GM21529 (cell line): Measurements from ENCODE around the gene AP2A1.

Experiments
- ATAC-seq: cut with Tn5 transposase; IDR thresholded peaks from one replicate; pipeline ENCODE4 v1.9.1; 2021; ENCODE audit not compliant: unreplicated experiment

AP2A1 gene

DNA sequence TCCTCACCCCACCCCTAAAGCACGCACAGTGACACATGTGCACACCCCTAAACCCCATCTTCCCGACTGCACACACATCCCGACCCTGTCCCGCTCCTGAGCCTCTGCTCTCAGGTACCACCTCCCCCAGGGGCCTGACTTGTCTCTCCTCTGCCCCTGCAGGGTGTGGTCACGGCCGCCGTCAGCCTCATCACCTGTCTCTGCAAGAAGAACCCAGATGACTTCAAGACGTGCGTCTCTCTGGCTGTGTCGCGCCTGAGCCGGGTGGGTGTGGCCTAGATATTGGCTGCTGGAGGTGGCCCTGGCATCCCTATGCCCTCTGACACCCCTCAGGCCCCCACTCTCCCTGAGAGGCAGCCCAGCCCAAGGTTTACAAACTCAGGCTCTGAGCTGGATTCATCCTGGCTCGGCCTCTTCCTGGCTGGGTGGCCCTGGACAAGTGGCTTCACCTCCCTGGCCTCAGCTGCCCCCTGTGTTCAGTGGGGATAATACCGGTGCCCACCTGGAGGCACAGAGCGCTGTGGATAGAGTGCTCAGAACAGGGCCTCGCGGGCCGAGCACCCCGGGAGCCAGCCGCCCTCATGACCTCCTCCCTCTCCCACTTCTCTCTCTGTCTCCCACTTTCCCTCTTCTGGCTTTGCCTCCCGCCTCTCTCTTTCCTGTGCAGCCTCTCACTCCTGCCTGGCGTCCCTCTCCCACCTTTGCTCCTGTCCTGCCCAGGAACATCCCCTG is 26.2 kb downstream of the AP2A1 start:
- no peak for ATAC-seq

DNA sequence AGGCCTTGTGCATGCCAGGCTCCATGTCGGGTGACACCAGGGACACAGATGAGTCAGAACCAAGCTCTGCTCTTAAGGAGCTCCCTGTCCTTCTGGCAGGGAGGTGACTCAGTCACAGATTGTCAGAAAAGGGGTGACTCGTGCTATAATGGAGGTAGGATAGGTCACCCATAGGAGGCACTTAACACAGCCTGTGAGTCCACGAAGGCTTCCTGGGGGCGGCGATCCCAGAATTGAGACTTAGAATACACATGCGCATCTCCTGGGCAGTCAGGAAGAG is 26.7 kb downstream of the AP2A1 start:
- no peak for ATAC-seq

DNA sequence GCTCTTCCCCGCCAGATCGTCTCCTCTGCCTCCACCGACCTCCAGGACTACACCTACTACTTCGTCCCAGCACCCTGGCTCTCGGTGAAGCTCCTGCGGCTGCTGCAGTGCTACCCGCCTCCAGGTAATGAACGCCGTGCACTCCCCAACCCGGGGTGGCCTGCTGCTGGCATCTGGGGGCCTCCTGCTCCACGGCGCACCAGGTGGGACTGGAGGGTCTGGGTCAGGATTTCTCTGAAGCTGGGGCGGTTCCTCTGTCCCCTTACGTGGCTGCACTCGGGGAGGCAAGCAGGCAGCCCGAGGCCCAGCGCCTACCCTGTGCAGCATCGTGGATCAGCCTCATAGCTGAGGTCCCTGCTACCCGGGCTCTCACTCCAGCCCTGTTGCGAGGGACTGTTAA is 28.8 kb downstream of the AP2A1 start:
- no peak for ATAC-seq

DNA sequence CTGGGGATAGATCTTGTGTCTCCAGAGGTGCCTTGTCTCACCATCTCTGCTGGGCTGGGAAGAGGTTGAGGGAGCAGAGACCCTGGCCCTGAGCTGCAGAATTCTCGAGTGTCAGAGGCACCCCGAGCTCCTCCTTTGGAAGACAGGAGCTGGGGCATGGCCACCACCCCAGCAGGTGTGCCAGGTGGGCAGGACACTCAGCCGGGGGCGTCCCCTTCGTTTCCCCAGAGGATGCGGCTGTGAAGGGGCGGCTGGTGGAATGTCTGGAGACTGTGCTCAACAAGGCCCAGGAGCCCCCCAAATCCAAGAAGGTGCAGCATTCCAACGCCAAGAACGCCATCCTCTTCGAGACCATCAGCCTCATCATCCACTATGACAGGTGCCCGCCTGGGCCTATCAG is 31.8 kb downstream of the AP2A1 start:
- ATAC-seq, result no peak

DNA sequence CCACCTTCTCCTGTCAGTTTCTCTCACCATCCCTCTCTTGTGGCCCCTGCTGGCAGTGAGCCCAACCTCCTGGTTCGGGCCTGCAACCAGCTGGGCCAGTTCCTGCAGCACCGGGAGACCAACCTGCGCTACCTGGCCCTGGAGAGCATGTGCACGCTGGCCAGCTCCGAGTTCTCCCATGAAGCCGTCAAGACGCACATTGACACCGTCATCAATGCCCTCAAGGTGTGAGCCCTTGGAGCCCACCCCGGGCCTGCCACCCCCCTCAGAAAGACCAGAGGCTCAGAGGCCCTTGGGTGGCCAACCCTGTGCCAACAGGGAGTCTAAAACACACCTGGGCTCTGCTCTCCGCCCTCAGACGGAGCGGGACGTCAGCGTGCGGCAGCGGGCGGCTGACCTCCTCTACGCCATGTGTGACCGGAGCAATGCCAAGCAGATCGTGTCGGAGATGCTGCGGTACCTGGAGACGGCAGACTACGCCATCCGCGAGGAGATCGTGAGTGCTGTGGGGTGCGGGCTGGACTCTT is 32.5 kb downstream of the AP2A1 start:
- ATAC-seq, result no peak

DNA sequence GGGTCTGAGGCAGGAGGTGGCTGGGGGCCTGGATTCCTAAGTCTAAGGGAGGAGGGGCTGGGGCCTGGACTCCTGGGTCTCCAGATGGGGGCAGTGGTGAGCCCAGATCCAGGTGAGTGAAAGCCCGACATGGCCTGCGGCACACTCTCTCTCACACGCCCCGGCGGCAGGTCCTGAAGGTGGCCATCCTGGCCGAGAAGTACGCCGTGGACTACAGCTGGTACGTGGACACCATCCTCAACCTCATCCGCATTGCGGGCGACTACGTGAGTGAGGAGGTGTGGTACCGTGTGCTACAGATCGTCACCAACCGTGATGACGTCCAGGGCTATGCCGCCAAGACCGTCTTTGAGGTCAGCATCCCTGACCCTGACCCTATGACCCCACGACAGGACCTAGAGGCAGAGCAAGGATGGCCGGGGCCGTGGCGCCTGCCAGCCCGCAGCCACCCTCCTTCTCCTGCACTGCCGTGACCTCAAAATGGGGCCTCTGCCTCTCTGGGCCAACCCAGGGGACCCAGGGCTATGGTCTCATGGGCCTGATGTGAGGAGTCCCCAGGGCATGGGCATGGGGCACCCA is 33.1 kb downstream of the AP2A1 start:
- ATAC-seq, result no peak

DNA sequence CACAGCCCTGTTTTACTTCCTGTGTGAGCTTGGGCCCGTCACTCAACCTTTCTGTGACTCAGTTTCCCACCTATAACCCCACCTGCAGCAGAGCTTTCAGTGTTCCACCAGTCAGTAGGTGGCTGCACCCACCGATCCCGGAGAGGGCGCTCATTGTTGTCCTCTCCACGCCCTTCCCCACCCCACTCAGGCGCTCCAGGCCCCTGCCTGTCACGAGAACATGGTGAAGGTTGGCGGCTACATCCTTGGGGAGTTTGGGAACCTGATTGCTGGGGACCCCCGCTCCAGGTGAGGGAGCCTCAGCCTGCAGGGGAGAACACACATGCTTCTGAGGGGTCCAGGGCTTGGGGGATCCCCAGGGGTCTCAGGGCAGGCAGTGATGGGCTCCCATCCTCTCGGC is 34.0 kb downstream of the AP2A1 start:
- no peak for ATAC-seq

DNA sequence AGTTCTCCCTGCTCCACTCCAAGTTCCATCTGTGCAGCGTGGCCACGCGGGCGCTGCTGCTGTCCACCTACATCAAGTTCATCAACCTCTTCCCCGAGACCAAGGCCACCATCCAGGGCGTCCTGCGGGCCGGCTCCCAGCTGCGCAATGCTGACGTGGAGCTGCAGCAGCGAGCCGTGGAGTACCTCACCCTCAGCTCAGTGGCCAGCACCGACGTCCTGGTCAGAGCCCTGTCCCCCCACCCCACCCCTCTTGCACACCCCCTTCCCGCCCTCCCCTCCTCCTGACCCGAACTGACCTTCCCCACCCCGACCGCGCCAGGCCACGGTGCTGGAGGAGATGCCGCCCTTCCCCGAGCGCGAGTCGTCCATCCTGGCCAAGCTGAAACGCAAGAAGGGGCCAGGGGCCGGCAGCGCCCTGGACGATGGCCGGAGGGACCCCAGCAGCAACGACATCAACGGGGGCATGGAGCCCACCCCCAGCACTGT is 34.6 kb downstream of the AP2A1 start:
- ATAC-seq, result no peak

DNA sequence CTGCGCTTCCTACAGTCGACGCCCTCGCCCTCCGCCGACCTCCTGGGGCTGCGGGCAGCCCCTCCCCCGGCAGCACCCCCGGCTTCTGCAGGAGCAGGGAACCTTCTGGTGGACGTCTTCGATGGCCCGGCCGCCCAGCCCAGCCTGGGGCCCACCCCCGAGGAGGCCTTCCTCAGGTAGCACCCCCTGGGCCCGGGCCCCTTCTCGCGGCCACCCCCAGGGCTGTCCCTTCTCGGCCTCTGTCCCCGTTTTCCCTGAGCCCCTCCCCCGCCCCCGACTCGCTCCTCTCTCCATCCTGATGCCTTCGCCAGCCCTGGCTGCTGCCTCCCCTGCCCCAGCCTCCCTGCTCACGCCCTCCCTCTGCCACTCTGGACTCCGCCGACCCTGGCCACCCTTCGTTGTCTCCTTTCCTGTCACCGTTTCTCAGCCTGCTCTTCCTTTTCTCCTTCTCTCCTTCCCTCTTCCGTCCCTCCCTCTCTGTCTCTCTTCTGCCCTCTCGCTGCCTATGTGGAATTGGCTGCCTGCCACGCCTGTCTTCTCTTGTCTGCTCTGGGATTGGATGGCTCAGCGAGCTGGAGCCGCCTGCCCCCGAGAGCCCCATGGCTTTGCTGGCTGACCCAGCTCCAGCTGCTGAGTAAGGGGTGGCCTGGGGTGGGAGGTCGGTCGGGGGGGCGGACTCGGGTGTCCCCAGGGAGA is 35.3 kb downstream of the AP2A1 start:
- ATAC-seq, result no peak

DNA sequence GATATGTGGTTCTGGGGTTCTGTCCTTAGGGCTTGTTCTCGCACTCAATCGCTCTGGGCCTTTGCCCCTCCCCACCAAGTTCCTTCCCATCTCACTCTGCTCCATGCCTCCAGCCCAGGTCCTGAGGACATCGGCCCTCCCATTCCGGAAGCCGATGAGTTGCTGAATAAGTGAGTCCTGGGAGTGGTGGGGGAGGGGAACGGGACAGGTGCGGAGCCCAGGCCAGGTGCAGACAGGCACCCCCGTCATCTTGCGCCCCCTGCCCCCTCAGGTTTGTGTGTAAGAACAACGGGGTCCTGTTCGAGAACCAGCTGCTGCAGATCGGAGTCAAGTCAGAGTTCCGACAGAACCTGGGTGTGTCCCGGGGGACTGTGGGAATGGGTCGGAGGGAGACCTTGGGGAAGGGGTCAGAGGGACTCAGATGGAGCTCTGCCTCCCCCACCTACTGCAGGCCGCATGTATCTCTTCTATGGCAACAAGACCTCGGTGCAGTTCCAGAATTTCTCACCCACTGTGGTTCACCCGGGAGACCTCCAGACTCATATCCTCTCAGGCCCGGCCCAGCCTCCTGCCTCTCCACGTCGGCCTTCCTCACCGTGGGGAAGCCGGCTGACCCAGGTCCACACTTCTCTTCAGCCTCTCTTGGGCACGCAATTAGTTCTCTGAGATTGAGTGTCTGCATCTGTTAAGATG is 36.2 kb downstream of the AP2A1 start:
- ATAC-seq, result no peak

DNA sequence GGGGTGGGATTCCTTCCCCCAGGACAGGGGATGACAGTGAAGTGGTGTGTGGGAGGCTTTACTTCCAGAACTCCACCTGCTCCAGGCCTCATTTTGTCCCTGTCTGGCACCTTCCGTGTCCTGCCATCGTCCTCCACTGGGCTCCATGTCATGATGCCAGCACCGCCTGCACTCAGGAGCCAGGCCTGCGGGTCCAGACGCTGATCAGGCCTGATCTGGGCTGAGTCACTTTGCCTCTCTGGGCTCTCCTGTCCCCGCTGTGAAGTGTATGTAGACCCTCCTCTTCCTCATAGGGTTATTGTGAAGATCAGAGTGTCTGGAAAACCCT is 36.7 kb downstream of the AP2A1 start:
- ATAC-seq, result no peak

DNA sequence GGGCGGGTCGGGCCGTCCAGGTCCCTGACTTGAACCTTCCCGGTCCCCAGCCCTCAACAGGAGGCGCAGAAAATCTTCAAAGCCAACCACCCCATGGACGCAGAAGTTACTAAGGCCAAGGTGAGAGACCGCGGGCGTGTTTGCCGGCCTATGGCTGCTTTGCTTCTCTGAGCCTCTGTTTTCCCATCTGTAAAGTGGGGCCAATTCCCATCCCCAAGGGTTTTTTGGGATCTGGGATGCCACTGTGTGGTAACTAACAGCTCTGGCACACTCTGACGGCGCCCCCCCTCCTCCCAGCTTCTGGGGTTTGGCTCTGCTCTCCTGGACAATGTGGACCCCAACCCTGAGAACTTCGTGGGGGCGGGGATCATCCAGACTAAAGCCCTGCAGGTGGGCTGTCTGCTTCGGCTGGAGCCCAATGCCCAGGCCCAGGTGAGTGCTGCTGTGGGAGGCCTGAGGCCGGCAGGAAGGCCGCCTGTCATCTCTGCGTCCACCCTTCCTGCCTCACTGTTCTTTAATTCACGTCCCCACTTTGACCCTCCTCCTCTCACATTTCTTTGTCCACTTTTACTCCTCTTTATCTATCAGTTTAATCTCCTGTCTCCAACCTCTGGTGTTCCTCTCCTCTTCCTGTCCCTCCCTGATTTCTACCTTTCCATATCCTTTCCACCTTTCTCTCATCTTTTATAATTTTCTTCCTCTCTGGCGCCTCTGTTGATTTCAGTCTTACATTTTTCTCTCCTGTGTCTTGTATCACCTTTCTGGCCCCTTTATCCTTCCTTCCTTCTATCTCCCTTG is 39.2 kb downstream of the AP2A1 start:
- no peak for ATAC-seq

DNA sequence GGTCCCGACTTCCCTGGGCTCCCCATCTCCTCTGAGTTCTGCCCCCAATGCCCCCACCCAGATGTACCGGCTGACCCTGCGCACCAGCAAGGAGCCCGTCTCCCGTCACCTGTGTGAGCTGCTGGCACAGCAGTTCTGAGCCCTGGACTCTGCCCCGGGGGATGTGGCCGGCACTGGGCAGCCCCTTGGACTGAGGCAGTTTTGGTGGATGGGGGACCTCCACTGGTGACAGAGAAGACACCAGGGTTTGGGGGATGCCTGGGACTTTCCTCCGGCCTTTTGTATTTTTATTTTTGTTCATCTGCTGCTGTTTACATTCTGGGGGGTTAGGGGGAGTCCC is 39.8 kb downstream of the AP2A1 start:
- ATAC-seq, result no peak

DNA sequence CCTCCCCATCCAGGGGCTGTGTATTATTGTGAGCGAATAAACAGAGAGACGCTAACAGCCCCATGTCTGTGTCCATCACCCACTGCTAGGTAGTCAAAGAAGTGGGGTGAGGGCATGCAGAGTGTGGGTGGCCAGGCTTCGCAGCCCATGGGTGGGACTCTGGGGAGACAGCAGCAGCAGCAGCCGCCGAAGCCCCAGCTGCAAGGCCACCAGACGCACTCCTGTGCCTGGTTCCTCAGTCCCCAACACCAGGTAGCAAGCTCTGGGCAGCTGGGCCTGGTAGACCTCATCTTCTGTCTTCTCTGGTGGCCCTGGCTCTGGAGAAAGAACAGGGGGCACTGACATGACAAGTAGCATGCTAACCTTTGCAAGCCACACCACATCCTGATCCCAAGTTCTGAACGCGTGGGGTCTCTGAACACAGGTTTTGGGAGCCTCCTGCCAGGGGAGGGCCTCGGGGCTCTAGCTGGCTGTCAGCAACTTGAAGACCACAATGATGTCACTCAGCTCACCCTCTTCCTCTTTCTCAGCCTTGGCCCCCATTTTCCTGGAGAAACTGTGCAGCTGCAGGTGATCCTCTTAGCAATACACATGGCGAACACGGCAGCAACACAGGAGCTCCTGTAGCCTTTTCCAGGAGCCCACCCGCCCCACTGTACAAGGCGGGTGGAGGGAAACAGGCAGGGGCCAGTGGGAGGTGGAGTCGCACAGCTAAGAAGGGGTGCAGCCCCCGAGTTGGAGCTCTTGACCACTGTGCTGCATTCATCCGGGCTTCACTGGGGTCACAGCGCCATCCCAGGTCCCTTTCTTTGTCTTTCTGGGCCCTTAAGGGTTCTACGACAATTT is 40.5 kb downstream of the AP2A1 start:
- no peak for ATAC-seq

DNA sequence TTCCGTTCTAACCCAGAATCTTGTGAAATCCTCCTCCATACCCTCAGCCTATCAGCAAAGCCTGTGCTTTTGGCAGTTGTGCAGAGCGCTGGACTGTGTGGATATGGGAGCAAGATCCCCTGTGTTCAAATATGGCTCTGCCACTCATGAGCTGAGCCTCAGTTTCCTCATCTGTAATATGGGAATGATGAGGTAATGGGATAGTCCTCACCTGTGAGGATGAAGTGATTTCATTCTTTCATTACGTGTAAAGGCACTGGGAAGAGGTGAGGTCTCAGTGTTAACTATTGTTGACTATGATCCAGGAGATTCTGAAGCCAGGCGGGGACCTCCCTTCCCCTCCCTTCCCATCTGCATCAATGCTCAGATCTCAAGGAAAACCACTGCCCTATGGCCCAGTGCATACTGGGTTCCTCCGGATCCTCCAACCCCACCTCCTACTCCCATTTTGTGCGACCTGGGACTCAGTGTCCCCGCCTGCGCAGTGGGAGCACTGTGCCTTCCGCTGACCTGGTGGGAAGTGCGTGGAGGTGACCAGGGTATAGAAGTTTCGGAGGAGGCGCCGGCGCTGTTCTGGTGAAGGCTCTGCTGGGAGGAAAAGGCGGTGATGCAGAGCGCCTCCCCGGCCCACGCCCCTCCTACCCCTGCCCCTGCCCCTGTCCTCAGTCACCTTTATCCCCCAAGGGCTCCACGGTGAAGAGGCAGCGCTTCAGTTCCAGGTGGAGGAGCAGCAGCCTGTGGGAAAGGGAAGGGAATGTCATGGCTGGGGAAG is 41.3 kb downstream of the AP2A1 start:
- ATAC-seq, result no peak

DNA sequence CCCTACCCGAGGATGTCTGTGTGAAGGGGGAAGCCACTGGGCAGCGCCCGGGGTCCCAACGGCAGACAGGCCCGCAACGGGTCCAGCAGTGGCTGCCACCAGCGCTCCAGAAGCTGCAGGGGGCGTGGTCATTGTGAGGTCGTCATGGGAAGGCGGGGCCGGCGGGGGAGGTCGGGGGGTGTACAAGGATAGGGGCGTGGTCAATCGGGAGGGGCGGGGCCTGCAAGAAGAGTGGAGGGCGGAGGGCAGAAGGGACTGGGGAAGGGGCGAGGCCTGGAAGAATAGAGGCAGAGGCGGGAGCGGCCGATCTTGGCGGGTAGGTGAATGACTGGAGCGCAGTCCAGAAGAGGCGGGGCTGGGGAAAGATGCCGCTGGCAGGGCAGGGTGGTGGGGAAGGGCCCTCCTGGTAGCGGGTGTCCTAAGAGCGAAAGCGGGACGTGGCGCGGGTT is 41.9 kb downstream of the AP2A1 start:
- ATAC-seq, result no peak

DNA sequence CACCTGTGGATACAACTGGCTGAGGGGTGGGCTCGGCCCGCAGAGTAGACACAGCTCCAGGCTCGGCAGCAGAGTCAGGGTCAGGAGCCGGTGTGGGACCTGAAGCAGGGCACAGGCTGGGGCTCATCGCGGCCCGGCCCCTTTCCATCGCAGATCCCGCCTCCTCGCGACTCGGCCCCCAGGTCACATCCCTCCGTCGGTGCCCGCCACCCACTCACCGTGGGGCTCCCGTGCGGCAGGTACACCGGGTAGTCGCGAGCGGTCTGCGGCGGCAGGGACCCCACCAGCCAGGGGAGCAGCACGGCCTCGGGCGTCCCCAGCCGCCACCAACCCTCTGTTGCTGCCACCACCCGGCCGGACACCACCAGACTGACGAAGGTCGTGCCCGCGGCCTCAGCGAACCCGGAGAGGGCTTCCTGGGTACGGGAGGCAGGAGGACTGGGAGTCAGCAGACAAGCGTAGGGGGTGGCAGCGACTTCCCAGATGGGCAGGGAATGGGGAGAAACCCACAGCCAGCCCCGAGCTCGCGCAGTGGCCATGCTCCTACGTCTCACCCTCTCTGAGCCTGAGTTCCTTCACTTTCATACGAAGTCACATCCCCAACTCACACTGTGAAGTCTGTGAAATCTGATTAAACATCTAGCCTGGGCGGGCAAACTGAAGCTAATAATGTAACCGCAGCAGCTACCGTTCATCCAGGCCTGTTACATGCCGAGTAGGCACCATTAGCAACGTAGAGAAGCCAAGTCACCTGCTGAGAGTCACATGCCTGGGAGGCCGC is 42.5 kb downstream of the AP2A1 start:
- no peak for ATAC-seq

DNA sequence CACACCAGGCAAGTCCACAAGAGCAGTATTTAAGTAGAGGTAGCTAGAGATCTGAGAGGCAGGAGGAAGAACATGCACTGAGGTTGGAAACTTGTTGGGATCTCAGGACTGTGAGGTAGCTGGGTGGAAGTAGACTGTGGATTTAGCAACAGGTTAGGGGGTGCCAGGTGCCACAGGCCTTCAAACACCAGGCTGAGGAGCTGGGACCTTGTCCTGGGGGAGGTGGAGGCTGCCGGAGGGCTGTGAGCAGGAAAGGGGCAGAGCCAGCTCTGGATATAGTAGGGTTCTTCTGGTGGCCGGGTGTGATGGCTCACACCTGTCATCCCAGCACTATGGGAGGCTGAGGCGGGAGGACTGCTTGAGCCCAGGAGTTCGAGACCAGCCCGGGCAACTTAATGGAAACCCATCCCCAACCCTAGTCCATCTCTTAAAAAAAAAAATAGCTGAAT is 43.2 kb downstream of the AP2A1 start:
- ATAC-seq, result no peak

DNA sequence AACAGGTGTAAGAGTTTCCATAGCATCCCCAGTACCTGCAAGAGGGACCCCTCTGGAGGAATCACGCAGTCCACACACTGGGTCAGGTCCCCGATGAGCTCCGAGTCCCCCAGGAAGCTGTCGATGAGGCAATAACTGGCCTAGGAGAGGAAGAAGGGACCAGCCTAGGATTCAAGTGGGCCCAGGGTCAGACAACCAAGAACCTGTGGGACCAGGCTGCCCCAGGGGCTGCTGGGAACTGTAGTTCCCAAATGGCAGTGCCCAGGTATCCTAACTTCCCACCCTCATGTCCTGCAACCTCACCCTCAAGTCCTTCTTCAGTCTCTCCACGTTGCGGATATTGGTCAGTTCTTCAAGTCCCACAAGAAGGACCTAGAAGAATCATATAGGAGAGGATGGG is 44.5 kb downstream of the AP2A1 start:
- ATAC-seq, result no peak
